GM12801 (cell line): ENCODE data around the gene RBM4.

Experiments
- CTCF ChIP-seq: IDR thresholded peaks from one replicate; pipeline ENCODE4 v1.5.1; 2011; ENCODE audit warnings: control low read depth; ENCODE audit not compliant: insufficient read length; ENCODE audit errors: extremely low read depth

Gene RBM4

GRCh38 chr11:66636411-66636810, 2.1 kb upstream of the RBM4 start:
- no peak for TF ChIP-seq CTCF

- no peak for TF ChIP-seq CTCF
Observed at GRCh38 chr11:66637557-66638176, 836 bp upstream of the RBM4 start.

- no peak for TF ChIP-seq CTCF
Observed at GRCh38 chr11:66639066-66639813, 737 bp downstream of the RBM4 start.

- TF ChIP-seq CTCF, result no peak
Observed at GRCh38 chr11:66641834-66642233, 3.3 kb downstream of the RBM4 start.

GRCh38 chr11:66643745-66644437, 5.4 kb downstream of the RBM4 start:
- TF ChIP-seq CTCF, result no peak

GRCh38 chr11:66646828-66647227, 8.3 kb downstream of the RBM4 start:
- TF ChIP-seq CTCF, result no peak

GRCh38 chr11:66649903-66650302, 11.4 kb downstream of the RBM4 start:
- TF ChIP-seq CTCF, result no peak
